C4-2B (cell line): ENCODE data around the gene PSMD3.

Source experiments
- ZFX ChIP-seq: fragments of 450-650 bp; IDR thresholded peaks from 2 replicates; pipeline ENCODE4 v1.6.1; 2017
- TF ChIP-seq, protein P1 (sequence below): fragments of 450-650 bp; conservative IDR thresholded peaks from 2 replicates; pipeline ENCODE4 v1.5.1; 2017; ENCODE audit warnings: mild to moderate bottlenecking

DNA sequence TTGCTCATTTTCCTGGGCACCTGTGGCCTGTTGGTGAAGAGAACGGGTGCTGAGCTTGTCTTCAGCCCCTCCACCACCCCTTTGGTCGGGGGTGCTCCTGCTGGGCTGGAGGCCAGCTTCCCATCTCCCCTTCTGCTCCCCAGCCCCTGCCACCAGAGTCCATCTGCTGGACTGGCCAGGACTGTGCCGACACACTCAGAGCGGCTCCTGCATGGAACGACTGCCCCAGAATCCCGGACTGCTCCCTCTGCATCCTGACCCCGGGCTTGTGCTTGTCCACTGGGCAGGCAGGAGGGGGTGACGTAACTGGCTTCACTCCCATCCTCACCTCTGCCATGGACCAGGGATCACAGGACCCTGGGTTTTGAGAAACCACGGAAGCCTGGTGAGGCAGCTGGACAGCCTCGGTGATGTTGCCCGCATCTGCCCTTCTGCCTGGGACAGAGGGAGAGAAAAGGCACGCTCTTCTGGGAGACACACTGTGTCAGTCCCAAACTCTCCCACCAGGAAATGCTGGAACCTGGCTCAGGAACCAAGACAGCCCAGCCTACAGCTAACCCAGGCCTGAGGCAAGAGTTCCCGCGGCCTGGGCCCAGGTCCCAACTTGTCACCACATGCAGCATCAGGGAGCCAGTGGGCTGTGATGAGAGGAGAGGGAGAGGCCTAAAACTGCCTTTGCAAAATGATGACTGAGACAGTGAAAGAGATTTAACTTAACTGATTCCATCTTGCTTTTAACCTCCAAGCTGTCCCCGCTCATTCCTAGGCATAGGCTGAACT, 33.9 kb upstream of the PSMD3 start:
- TF ChIP-seq, protein P1, sequence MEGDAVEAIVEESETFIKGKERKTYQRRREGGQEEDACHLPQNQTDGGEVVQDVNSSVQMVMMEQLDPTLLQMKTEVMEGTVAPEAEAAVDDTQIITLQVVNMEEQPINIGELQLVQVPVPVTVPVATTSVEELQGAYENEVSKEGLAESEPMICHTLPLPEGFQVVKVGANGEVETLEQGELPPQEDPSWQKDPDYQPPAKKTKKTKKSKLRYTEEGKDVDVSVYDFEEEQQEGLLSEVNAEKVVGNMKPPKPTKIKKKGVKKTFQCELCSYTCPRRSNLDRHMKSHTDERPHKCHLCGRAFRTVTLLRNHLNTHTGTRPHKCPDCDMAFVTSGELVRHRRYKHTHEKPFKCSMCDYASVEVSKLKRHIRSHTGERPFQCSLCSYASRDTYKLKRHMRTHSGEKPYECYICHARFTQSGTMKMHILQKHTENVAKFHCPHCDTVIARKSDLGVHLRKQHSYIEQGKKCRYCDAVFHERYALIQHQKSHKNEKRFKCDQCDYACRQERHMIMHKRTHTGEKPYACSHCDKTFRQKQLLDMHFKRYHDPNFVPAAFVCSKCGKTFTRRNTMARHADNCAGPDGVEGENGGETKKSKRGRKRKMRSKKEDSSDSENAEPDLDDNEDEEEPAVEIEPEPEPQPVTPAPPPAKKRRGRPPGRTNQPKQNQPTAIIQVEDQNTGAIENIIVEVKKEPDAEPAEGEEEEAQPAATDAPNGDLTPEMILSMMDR = no peak
- TF ChIP-seq ZFX = no peak
